ENCODE measurements around the gene CADPS. TPM values are rescaled to one million over a fixed set of nuclear protein-coding genes. Genes with fewer than 3 reads are reported as not detected.

Gene CADPS
- total and polyA plus RNA-seq, 11 donors = 3.6 to 37.8 (median 12.9) TPM

GRCh38 chr3:62421207-62421606 lies 454.0 kb downstream of the CADPS start:
- no peaks in the 10 kb centered on the region for H3K9me3 ChIP-seq
- TF ChIP-seq POLR2A (IDR thresholded peaks at IDR 0.05) = no peak
- TF ChIP-seq CTCF (IDR thresholded peaks at IDR 0.05) = no peak
- WGBS, 4 donors = 84 to 89% (median 86%) methylated on average over 10 of the region's 10 CpGs
- no peak for DNase-seq
- ATAC-seq = no peak
- no peak overlapping the region for H3K27ac ChIP-seq
- intact Hi-C loops (cut with DNase I) = no loop called here
- H3K4me1 ChIP-seq = no peaks in the 10 kb centered on the region
- H3K4me3 ChIP-seq = no peak overlapping the region
- no peaks in the 10 kb centered on the region for H3K36me3 ChIP-seq
- H3K27me3 ChIP-seq = peaks cover 0 to 4% (median 0%) of the 10 kb centered on the region in 9 donors

DNA sequence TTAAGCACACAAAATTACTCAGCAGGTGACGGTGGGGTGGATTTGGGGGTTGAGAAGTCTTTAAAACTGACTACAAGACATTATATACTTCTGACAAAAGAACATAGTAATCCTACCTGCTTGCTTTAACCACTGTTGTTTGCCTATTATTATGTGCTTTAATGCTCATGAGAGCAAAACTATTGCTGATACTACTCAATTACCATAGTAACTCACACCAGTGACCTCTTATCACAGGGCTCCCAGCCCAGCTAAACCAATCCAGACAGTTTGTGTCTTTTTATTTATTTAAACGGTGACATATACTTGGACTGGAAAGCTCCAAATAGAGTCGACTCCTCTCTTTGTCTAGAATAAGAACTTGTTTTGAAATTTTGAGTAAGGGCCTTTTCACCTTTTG lies 459.1 kb downstream of the CADPS start:
- H3K4me1 ChIP-seq = no peaks in the 10 kb centered on the region
- 54 to 63% (median 61%) methylated on average over 3 of the region's 3 CpGs for WGBS, 4 donors
- H3K27me3 ChIP-seq = no peaks in the 10 kb centered on the region
- TF ChIP-seq POLR2A (IDR thresholded peaks at IDR 0.05) (no peak), CTCF (IDR thresholded peaks at IDR 0.05) (no peak)
- H3K4me3 ChIP-seq = no peak overlapping the region
- no peak for ATAC-seq
- DNase-seq = no peak
- H3K9me3 ChIP-seq = no peaks in the 10 kb centered on the region
- intact Hi-C loops (cut with DNase I) = no loop called here
- no peak overlapping the region for H3K27ac ChIP-seq
- no peaks in the 10 kb centered on the region for H3K36me3 ChIP-seq

GRCh38 chr3:62415312-62415801 lies 459.9 kb downstream of the CADPS start:
- TF ChIP-seq CTCF (IDR thresholded peaks at IDR 0.05) = no peak
- no peak for TF ChIP-seq POLR2A (IDR thresholded peaks at IDR 0.05)
- Histone ChIP-seq H3K4me1 (no peaks in the 10 kb centered on the region), H3K27ac (no peak overlapping the region), H3K9me3 (no peaks in the 10 kb centered on the region), H3K36me3 (no peaks in the 10 kb centered on the region), H3K27me3 (no peaks in the 10 kb centered on the region), H3K4me3 (no peak overlapping the region)
- WGBS, 4 donors = 48 to 55% (median 51%) methylated on average over 9 of the region's 9 CpGs
- DNase-seq = no peak
- no peak for ATAC-seq
- intact Hi-C loops (cut with DNase I) = no loop called here

DNA sequence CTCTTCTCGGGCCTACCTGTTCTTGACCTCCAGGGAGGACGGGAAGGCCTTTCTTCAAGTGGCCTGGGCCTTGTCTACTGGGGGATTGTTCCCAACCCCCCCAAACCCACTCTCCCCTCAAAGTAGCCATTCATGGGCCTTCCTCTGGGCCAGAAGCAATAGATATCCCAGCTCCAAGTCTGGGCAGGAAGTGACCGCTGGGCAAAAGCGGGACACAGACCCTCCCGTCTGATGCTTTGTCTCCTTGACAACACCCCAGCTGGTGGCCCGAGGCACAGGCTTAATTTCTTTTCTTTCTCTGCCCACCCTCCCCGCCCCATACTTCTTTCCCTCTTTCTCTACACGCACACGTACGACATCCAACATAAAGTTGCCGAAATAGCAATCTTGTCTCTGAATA lies 460.4 kb downstream of the CADPS start:
- intact Hi-C loops (cut with DNase I) = no loop called here
- H3K27ac ChIP-seq = no peak overlapping the region
- TF ChIP-seq CTCF (IDR thresholded peaks at IDR 0.05) = no peak
- WGBS, 4 donors = 66 to 80% (median 73%) methylated on average over 11 of the region's 11 CpGs
- no peaks in the 10 kb centered on the region for H3K9me3 ChIP-seq
- H3K27me3 ChIP-seq = no peaks in the 10 kb centered on the region
- no peaks in the 10 kb centered on the region for H3K4me1 ChIP-seq
- ATAC-seq = no peak
- H3K4me3 ChIP-seq = no peak overlapping the region
- no peaks in the 10 kb centered on the region for H3K36me3 ChIP-seq
- DNase-seq = no peak
